ENCODE data around the gene PDGFD.

The PDGFD gene

GRCh38 chr11:103958475-103959215 lies 205.3 kb downstream of the PDGFD start:
- no peak for DNase-seq (ENCODE audit: low spot score)

- no peak for DNase-seq (ENCODE audit: low spot score)
These were observed 210.0 kb downstream of the PDGFD start for GRCh38 chr11:103953797-103954486.

GRCh38 chr11:103949781-103950180 lies 214.2 kb downstream of the PDGFD start:
- no peak for DNase-seq (ENCODE audit: low spot score)

- no peak for DNase-seq (ENCODE audit: low spot score)
These were observed 215.7 kb downstream of the PDGFD start for GRCh38 chr11:103948187-103948763.

- DNase-seq (ENCODE audit: low spot score) = no peak
These were observed 216.4 kb downstream of the PDGFD start for GRCh38 chr11:103947546-103947919.

GRCh38 chr11:103946793-103947545 lies 217.0 kb downstream of the PDGFD start:
- no peak for DNase-seq (ENCODE audit: low spot score)

- DNase-seq (ENCODE audit: low spot score) = no peak
These were observed 219.6 kb downstream of the PDGFD start for GRCh38 chr11:103944251-103944940.

GRCh38 chr11:103942646-103943045 lies 221.3 kb downstream of the PDGFD start:
- no peak for DNase-seq (ENCODE audit: low spot score)

- DNase-seq (ENCODE audit: low spot score) = no peak
These were observed 223.4 kb downstream of the PDGFD start for GRCh38 chr11:103940551-103940950.

- no peak for DNase-seq (ENCODE audit: low spot score)
These were observed 224.3 kb downstream of the PDGFD start for GRCh38 chr11:103939694-103940093.

GRCh38 chr11:103936059-103936458 lies 227.9 kb downstream of the PDGFD start:
- no peak for DNase-seq (ENCODE audit: low spot score)

- no peak for DNase-seq (ENCODE audit: low spot score)
These were observed 228.7 kb downstream of the PDGFD start for GRCh38 chr11:103935219-103935618.

- DNase-seq (ENCODE audit: low spot score) = no peak
These were observed 234.6 kb downstream of the PDGFD start for GRCh38 chr11:103929170-103929903.

GRCh38 chr11:103928802-103929161 lies 235.2 kb downstream of the PDGFD start:
- DNase-seq (ENCODE audit: low spot score) = no peak

GRCh38 chr11:103928040-103928801 lies 235.7 kb downstream of the PDGFD start:
- DNase-seq (ENCODE audit: low spot score) = no peak

GRCh38 chr11:103927535-103927934 lies 236.4 kb downstream of the PDGFD start:
- no peak for DNase-seq (ENCODE audit: low spot score)

- no peak for DNase-seq (ENCODE audit: low spot score)
These were observed 237.0 kb downstream of the PDGFD start for GRCh38 chr11:103926990-103927389.

GRCh38 chr11:103924166-103925013 lies 239.6 kb downstream of the PDGFD start:
- DNase-seq (ENCODE audit: low spot score) = no peak

GRCh38 chr11:103923451-103923931 lies 240.5 kb downstream of the PDGFD start:
- no peak for DNase-seq (ENCODE audit: low spot score)
